ENCODE results near the gene UGT8.
A peak's percentile ranks its signal among the peaks of the same experiment; 100 is the strongest.

DNA sequence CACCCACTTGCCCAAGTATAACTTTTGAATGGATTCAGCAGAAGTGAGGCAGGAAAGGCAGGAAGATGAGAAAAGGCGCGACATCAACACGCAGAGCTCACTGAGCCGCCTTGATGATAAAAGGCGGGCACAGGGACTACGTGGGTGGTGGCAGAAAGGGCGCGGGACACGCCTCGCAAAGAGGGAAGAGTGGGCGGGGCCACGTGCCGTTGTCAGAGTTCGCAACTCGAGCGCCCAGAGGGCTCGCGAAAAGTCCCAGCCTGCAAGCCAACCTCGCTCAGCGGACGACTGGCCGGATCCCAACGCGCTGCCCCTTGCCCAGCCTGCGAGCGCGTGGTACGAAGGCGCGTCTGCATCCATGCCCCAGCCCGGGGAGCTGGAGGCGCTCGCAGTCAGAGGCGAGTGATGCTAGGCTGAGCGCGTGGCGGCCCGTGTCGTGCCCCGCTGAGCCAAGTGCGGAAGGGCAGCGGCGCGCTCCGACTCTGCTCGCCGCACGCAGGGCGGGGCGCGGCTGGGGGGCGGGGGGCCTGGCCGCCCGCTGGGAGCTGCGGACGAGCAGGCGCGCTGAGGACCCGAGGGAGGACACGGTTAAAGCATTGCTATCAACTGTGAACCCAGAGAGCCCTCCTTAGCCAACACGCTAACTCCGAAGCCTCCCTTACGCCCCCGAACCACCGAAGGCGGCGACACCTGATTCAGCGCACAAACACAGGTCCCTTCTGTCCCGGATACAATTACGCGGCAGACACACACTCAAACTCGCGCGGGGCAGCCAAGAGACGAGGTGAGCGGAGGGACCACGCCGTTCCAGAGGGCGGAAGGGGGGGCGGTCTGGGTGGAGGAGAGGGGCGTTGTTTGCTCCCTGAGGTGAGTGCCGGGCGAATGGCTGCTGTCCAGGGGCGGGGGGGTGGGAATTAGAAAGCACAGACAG is at the start of gene UGT8:
- peak; percentile 20 for TF ChIP-seq EZH2 (IDR thresholded peaks at IDR 0.05; ENCODE audit: insufficient read depth, low read length)
- TF ChIP-seq CTCF (IDR thresholded peaks at IDR 0.05; ENCODE audit: insufficient read depth, low read depth, low read length): no peak

All from astrocyte (in vitro differentiated cells and primary cell).